Ascending aorta (tissue), 2 donors: ENCODE measurements around the gene ITPRIPL2. TPM values are rescaled to one million over a fixed set of nuclear protein-coding genes. Genes with fewer than 3 reads are reported as not detected.

Experiments
- DNase-seq, 2 donors: peaks; one replicate each; pipeline ENCODE4 v3.0.0-alpha.2; 2019; ENCODE audit warnings: low spot score in 2 of 2
- H3K27ac ChIP-seq, 2 donors: fragments of 200-600 bp; sonication (generic); one replicate each; pipeline ENCODE4 v1.5.1; 2016 to 2017; ENCODE audit warnings: mild to moderate bottlenecking in 1 of 2
- H3K27me3 ChIP-seq: fragments of 200-600 bp; sonication (generic); one replicate; pipeline ENCODE4 v1.5.1; 2017
- H3K36me3 ChIP-seq, 2 donors: fragments of 200-600 bp; sonication (generic); one replicate each; pipeline ENCODE4 v1.5.1; 2016
- H3K4me1 ChIP-seq, 2 donors: fragments of 200-600 bp; sonication (generic); one replicate each; pipeline ENCODE4 v1.5.1; 2016 to 2017; ENCODE audit warnings: mild to moderate bottlenecking in 1 of 2
- H3K4me3 ChIP-seq, 2 donors: fragments of 200-600 bp; sonication (generic); one replicate each; pipeline ENCODE4 v1.5.1; 2016 to 2017; ENCODE audit warnings: mild to moderate bottlenecking in 1 of 2
- H3K9me3 ChIP-seq, 2 donors: fragments of 200-600 bp; sonication (generic); one replicate each; pipeline ENCODE4 v1.5.1; 2016
- intact Hi-C: fragments of 100-400 bp; cut with DNase I; formaldehyde crosslinking; loops from one replicate; pipeline ENCODE4 v1.15.1; 2023
- total RNA-seq: library from RNA; depleted of rRNA; stranded (reverse); fragments of >200 nt; gene quantifications from one replicate; pipeline ENCODE4 v1.1.0, GENCODE V29; 2016
- TF ChIP-seq, protein P1 (sequence below), 3 experiments: fragments of 200-600 bp in 2 of 3; fragments of 450-650 bp in 1 of 3; sonication (generic) in 2 of 3; IDR thresholded peaks; one replicate each; pipeline ENCODE4 v1.5.1; 2016 to 2019; ENCODE audit warnings: antibody characterized with exemption in 3 of 3, mild to moderate bottlenecking in 1 of 3, moderate library complexity in 1 of 3

Gene ITPRIPL2
- total RNA-seq, 1 donor from 2014 or later: 94.5 TPM

DNA sequence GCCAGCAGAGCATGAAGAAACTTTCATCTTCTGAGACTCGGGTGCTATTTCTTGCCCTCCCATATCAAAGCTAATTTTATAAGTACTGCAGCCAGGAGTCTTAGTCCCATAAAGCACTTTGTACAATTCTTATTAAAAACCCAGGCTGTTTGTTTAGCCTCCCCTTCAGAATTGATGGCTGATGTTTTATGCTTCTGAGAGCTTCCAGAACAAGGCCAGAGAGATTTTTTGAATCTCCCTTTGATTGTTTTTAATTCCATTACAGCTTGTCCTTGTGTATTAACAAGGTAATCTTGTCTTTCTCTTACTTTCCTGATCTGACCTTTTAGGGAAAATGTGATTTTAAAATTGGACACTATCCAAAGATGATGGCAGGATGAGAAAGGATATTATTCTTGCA is 30.1 kb upstream of the ITPRIPL2 start:
- Histone ChIP-seq H3K4me1 (peaks cover 0 to 2% of the 10 kb centered on the region in 2 donors), H3K27ac (no peak overlapping the region), H3K9me3 (no peaks in the 10 kb centered on the region), H3K27me3 (no peaks in the 10 kb centered on the region), H3K36me3 (peaks cover 5% of the 10 kb centered on the region in 2 donors), H3K4me3 (no peak overlapping the region)
- intact Hi-C loops: no loop called here
- DNase-seq: no peak
- TF ChIP-seq, protein P1, sequence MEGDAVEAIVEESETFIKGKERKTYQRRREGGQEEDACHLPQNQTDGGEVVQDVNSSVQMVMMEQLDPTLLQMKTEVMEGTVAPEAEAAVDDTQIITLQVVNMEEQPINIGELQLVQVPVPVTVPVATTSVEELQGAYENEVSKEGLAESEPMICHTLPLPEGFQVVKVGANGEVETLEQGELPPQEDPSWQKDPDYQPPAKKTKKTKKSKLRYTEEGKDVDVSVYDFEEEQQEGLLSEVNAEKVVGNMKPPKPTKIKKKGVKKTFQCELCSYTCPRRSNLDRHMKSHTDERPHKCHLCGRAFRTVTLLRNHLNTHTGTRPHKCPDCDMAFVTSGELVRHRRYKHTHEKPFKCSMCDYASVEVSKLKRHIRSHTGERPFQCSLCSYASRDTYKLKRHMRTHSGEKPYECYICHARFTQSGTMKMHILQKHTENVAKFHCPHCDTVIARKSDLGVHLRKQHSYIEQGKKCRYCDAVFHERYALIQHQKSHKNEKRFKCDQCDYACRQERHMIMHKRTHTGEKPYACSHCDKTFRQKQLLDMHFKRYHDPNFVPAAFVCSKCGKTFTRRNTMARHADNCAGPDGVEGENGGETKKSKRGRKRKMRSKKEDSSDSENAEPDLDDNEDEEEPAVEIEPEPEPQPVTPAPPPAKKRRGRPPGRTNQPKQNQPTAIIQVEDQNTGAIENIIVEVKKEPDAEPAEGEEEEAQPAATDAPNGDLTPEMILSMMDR (IDR thresholded peaks at IDR 0.05): no peak

DNA sequence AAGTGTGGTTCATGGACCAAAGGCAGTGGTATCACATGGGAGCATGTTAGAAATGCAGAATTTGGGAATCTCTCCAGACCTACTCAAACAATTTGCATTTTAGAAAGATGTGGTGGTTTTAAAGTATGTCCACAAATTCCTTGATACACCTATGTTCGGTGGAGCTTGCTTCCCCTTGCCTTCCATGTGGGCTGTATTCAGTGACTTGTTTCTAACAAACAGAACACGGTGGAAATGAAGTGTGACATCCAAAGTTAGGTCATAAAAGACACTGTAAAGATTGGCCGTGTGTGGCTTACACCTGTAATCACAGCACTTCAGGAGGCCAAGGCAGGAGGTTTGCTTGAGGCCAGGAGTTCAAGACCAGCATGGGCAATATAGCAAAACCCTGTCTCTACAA is 29.6 kb upstream of the ITPRIPL2 start:
- DNase-seq: no peak
- H3K27me3 ChIP-seq: no peaks in the 10 kb centered on the region
- H3K27ac ChIP-seq: no peak overlapping the region
- no peak overlapping the region for H3K4me3 ChIP-seq
- H3K36me3 ChIP-seq: peaks cover under 1% of the 10 kb centered on the region in 2 donors
- intact Hi-C loops: no loop called here
- H3K9me3 ChIP-seq: no peaks in the 10 kb centered on the region
- peaks cover 0 to 2% of the 10 kb centered on the region in 2 donors for H3K4me1 ChIP-seq
- TF ChIP-seq, protein P1 (IDR thresholded peaks at IDR 0.05): no peak

DNA sequence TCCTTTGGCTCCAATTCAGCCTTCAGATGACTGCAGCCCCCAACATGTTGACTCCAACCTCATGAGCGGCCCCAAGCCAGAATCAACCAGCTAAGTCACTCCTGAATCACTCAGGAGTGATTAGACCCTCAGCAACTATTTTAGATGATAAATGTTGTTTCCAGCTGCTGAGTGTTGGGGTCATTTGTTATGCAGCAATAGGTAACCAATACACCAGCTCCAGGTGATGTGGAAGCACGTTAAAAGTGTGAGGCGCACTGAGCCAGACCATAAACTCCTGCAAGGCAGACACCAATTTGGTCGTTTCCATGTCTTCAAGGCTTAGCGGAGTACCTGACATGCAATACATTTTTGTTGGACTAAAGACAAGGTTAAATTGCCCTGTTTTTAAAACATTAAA is 28.9 kb upstream of the ITPRIPL2 start:
- Histone ChIP-seq H3K4me1 (peaks cover 0 to 2% of the 10 kb centered on the region in 2 donors), H3K27ac (no peak overlapping the region), H3K4me3 (no peak overlapping the region), H3K9me3 (no peaks in the 10 kb centered on the region), H3K36me3 (no peaks in the 10 kb centered on the region), H3K27me3 (no peaks in the 10 kb centered on the region)
- intact Hi-C loops: loop anchor here (5.0 kb wide), 1 partner anchor 437 kb away; the partner anchor contains the start of genes CCP110 and GDE1
- peak in 1 of 2 donors; percentile 24 for DNase-seq
- TF ChIP-seq, protein P1 (IDR thresholded peaks at IDR 0.05): no peak

DNA sequence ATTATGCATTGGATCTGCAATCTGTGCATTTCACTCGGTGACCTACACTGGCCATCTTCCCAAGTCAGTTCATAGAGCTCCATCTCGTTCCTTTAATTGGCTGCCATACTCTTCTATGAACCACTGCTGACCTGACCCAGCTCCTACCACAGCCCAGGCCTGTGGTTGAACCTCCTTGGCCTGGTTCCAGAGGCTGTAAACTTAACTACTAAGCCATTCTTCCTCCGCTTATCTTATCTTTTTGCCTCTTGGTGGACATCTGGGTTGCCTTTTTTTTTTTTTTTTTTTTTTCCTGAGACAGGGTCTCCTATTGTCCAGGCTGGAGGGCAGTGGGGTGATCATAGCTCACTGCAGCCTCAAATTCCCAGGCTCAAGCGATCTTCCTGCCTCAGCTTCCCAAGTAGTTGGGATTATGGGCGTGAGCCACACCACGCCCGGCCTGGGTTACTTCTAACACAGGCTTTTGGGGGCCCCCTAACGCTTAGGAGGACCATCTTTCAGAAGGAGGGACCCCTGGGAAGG is 28.0 kb upstream of the ITPRIPL2 start:
- no peaks in the 10 kb centered on the region for H3K27me3 ChIP-seq
- H3K36me3 ChIP-seq: no peaks in the 10 kb centered on the region
- H3K9me3 ChIP-seq: no peaks in the 10 kb centered on the region
- H3K27ac ChIP-seq: no peak overlapping the region
- H3K4me3 ChIP-seq: no peak overlapping the region
- intact Hi-C loops: loop anchor here (1.0 to 5.0 kb wide), 5 partner anchors 28 to 437 kb away; partner anchors contain the start of genes CCP110, GDE1 and ITPRIPL2
- TF ChIP-seq, protein P1 (IDR thresholded peaks at IDR 0.05): no peak
- DNase-seq: peak in 1 of 2 donors; percentile 50
- H3K4me1 ChIP-seq: peaks cover 0 to 2% of the 10 kb centered on the region in 2 donors

DNA sequence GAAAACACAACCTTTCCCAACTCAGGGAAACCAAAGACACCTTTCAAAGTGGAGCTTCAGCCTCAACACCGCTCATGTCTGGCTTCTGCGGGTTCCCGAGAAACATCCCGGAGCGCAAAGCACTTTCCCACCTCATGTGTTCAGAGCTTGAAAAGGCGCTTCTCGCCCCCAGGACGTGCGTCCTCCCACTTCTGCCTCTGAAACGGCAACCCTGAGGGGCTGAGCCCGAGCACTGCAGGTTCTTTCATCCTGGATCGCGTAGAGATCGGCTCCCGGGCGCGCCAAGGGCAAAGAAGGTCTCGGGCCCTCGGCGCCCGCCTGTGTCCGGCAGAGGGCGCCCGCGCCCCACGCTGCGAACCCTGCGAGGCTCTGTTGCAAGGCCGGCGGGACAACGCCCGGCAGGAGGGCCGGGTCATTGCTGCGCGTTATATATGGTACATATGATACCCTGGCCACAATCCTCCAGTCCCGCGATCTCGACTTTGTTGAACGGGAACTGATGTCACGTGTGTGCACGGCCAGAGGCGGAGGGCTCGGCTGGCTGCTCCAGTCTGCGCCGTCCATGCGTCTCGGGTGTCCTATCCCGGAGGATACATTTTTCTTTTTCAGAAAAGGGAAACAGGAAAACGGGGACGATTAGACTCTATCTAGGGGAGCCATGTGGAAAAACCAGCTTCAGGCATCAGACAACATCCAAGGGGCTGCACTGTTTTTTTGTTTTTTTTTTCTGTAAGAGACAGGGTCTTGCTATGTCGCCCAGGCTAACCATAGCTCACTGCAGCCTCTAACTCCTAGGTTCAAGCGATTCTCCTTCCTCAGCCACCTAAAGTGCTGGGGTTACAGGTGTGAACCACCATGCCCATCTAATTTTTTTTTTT is 27.2 kb upstream of the ITPRIPL2 start:
- Histone ChIP-seq H3K27me3 (no peaks in the 10 kb centered on the region), H3K9me3 (no peaks in the 10 kb centered on the region), H3K36me3 (no peaks in the 10 kb centered on the region), H3K4me1 (peaks cover 0 to 2% of the 10 kb centered on the region in 2 donors), H3K27ac (no peak overlapping the region), H3K4me3 (peak overlapping the region; percentile 40 to 61)
- peak; percentile 44 to 91 for DNase-seq
- intact Hi-C loops: loop anchor here (1.0 to 5.0 kb wide), 5 partner anchors 27 to 436 kb away; partner anchors contain the start of genes CCP110, GDE1 and ITPRIPL2
- TF ChIP-seq, protein P1 (IDR thresholded peaks at IDR 0.05): peak; percentile 97 to 100 (median 99)
